K562 (cell line): ENCODE measurements around the gene ZNF48. TPM values are rescaled to one million over a fixed set of nuclear protein-coding genes. Genes with fewer than 3 reads are reported as not detected.
A peak's percentile ranks its signal among the peaks of the same experiment; 100 is the strongest.

Source experiments
- BHLHE40 ChIP-seq: IDR thresholded peaks from 2 replicates; pipeline ENCODE4 v1.6.1; 2011; ENCODE audit warnings: low read length, improper control_type of control experiment
- NCOA6 ChIP-seq: fragments of 450-650 bp; IDR thresholded peaks from 2 replicates; pipeline ENCODE4 v1.6.1; 2017; ENCODE audit warnings: mild to moderate bottlenecking
- NR4A1 ChIP-seq, 2 experiments: fragments of 250-450 bp in 1 of 2; fragments of 450-650 bp in 1 of 2; sonication (Bioruptor Pico) in 1 of 2; IDR thresholded peaks; 2 replicates each; pipeline versions ENCODE4 v1.4.0 to v1.6.1; 2016 to 2020; ENCODE audit warnings: mild to moderate bottlenecking in 2 of 2, missing compliant biosample characterization in 1 of 2, missing genetic modification characterization in 1 of 2, moderate library complexity in 1 of 2
- PPARD ChIP-seq: fragments of 250-450 bp; sonication (Bioruptor Pico); IDR thresholded peaks from 2 replicates; pipeline ENCODE4 v1.8.0; 2022; ENCODE audit warnings: inconsistent platforms, mild to moderate bottlenecking, moderate library complexity
- PYGO2 ChIP-seq: fragments of 450-650 bp; IDR thresholded peaks from 2 replicates; pipeline ENCODE4 v1.6.1; 2016; ENCODE audit warnings: mild to moderate bottlenecking, missing genetic modification characterization, moderate library complexity, missing compliant biosample characterization
- TBL1XR1 ChIP-seq, 2 experiments: IDR thresholded peaks; 2 replicates each; pipeline ENCODE4 v1.6.1; 2012; ENCODE audit warnings: improper control_type of control experiment in 2 of 2, low read length in 2 of 2, mild to moderate bottlenecking in 1 of 2
- TEAD4 ChIP-seq, 2 experiments: sonication (generic) in 1 of 2; formaldehyde crosslinking in 1 of 2; IDR thresholded peaks; 2 replicates each; pipeline versions ENCODE4 v1.6.1 to v1.8.0; 2012 to 2022; ENCODE audit warnings: borderline replicate concordance in 1 of 2, inconsistent platforms in 1 of 2, low read length in 1 of 2, mild to moderate bottlenecking in 1 of 2, missing genetic modification reagents in 1 of 2
- THRB ChIP-seq: fragments of 450-650 bp; formaldehyde crosslinking; conservative IDR thresholded peaks from 2 replicates; pipeline ENCODE4 v1.4.0; 2022; ENCODE audit warnings: mild to moderate bottlenecking, missing genetic modification characterization
- ZKSCAN8 ChIP-seq: fragments of 200-800 bp; sonication (Bioruptor generic); IDR thresholded peaks from 2 replicates; pipeline ENCODE4 v1.6.1; 2016; ENCODE audit warnings: missing genetic modification characterization, missing compliant biosample characterization
- polyA plus RNA-seq, 8 experiments: library from polyadenylated mRNA; depleted of rRNA in 4 of 8; stranded (reverse) in 5 of 8; unstranded in 3 of 8; fragments of >200 nt; fragmentation: Nextera tagmentation in 2 of 8; fragmentation: Illumina TruSeq in 1 of 8; extraction: Ambion mirVana in 2 of 8; extraction: Trizol in 1 of 8; gene quantifications; 2 replicates each; pipeline versions ENCODE4 v1.2.1 to v1.2.3, GENCODE V29; 2011 to 2014; ENCODE audit warnings: inconsistent platforms in 1 of 8, missing spikeins in 1 of 8
- total RNA-seq, 7 experiments: library from RNA; depleted of rRNA in 6 of 7; stranded (reverse); fragments of >200 nt in 6 of 7; fragmentation: Illumina TruSeq in 2 of 7; extraction: Trizol in 2 of 7; gene quantifications; 2 replicates each; pipeline versions ENCODE4 v1.2.1 to v1.2.3, GENCODE V29; 2011 to 2021; ENCODE audit warnings: low replicate concordance in 1 of 7
- TF ChIP-seq, protein P1 (sequence below): sonication (generic); formaldehyde crosslinking; IDR thresholded peaks from 2 replicates; pipeline ENCODE4 v1.8.0; 2022; ENCODE audit warnings: mild to moderate bottlenecking, missing genetic modification reagents
- TF ChIP-seq, protein P2 (sequence below): fragments of 250-450 bp; sonication (Bioruptor Pico); IDR thresholded peaks from 2 replicates; pipeline ENCODE4 v1.5.1; 2021; ENCODE audit warnings: mild to moderate bottlenecking
- TF ChIP-seq, protein P3 (sequence below): fragments of 250-450 bp; sonication (Bioruptor Pico); IDR thresholded peaks from 2 replicates; pipeline ENCODE4 v1.6.1; 2021; ENCODE audit warnings: mild to moderate bottlenecking
- TF ChIP-seq, protein P4 (sequence below): fragments of 450-650 bp; IDR thresholded peaks from 2 replicates; pipeline ENCODE4 v1.6.1; 2014; ENCODE audit warnings: low read depth, mild to moderate bottlenecking, moderate library complexity, borderline replicate concordance

The ZNF48 gene
- total and polyA plus RNA-seq, 9 of the 15 experiments (the other 6 are each of a cell fraction or from before 2014, with no cell fraction given) = 0.38 to 11.6 (median 4.7) TPM

GRCh38 chr16:30446203-30446595 lies 51.0 kb downstream of the ZNF48 start (continued):
- TF ChIP-seq, protein P1, sequence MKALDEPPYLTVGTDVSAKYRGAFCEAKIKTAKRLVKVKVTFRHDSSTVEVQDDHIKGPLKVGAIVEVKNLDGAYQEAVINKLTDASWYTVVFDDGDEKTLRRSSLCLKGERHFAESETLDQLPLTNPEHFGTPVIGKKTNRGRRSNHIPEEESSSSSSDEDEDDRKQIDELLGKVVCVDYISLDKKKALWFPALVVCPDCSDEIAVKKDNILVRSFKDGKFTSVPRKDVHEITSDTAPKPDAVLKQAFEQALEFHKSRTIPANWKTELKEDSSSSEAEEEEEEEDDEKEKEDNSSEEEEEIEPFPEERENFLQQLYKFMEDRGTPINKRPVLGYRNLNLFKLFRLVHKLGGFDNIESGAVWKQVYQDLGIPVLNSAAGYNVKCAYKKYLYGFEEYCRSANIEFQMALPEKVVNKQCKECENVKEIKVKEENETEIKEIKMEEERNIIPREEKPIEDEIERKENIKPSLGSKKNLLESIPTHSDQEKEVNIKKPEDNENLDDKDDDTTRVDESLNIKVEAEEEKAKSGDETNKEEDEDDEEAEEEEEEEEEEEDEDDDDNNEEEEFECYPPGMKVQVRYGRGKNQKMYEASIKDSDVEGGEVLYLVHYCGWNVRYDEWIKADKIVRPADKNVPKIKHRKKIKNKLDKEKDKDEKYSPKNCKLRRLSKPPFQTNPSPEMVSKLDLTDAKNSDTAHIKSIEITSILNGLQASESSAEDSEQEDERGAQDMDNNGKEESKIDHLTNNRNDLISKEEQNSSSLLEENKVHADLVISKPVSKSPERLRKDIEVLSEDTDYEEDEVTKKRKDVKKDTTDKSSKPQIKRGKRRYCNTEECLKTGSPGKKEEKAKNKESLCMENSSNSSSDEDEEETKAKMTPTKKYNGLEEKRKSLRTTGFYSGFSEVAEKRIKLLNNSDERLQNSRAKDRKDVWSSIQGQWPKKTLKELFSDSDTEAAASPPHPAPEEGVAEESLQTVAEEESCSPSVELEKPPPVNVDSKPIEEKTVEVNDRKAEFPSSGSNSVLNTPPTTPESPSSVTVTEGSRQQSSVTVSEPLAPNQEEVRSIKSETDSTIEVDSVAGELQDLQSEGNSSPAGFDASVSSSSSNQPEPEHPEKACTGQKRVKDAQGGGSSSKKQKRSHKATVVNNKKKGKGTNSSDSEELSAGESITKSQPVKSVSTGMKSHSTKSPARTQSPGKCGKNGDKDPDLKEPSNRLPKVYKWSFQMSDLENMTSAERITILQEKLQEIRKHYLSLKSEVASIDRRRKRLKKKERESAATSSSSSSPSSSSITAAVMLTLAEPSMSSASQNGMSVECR = no peak
- TF ChIP-seq, protein P2, sequence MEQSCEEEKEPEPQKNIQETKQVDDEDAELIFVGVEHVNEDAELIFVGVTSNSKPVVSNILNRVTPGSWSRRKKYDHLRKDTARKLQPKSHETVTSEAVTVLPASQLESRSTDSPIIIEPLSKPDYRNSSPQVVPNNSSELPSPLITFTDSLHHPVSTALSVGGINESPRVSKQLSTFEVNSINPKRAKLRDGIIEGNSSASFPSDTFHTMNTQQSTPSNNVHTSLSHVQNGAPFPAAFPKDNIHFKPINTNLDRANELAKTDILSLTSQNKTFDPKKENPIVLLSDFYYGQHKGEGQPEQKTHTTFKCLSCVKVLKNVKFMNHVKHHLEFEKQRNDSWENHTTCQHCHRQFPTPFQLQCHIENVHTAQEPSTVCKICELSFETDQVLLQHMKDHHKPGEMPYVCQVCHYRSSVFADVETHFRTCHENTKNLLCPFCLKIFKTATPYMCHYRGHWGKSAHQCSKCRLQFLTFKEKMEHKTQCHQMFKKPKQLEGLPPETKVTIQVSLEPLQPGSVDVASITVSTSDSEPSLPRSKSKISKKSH (CRISPR knock-in tag) = no peak
- no peak for TF ChIP-seq PPARD
- no peak for TF ChIP-seq NR4A1 (CRISPR knock-in tag; IDR thresholded peaks at IDR 0.05)
- no peak for TF ChIP-seq NR4A1 (tag; IDR thresholded peaks at IDR 0.05)
- no peak for TF ChIP-seq NCOA6
- TF ChIP-seq BHLHE40 = no peak
- TF ChIP-seq TBL1XR1 (IDR thresholded peaks at IDR 0.05; ENCODE audit: low read length in 2 of 2) = no peak
- TF ChIP-seq TEAD4 (IDR thresholded peaks at IDR 0.05; ENCODE audit: low read length) = no peak
- TF ChIP-seq TEAD4 (CRISPR knock-in tag; IDR thresholded peaks at IDR 0.05; ENCODE audit: borderline replicate concordance) = no peak
- no peak for TF ChIP-seq THRB
- no peak for TF ChIP-seq PYGO2 (tag)
- TF ChIP-seq ZKSCAN8 (CRISPR knock-in tag) = 0 out of 2 replicates have a peak, but pooled peaks have one; percentile 10
- TF ChIP-seq, protein P3, sequence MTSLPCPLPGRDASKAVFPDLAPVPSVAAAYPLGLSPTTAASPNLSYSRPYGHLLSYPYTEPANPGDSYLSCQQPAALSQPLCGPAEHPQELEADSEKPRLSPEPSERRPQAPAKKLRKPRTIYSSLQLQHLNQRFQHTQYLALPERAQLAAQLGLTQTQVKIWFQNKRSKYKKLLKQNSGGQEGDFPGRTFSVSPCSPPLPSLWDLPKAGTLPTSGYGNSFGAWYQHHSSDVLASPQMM (CRISPR knock-in tag) = no peak
- TF ChIP-seq, protein P4, sequence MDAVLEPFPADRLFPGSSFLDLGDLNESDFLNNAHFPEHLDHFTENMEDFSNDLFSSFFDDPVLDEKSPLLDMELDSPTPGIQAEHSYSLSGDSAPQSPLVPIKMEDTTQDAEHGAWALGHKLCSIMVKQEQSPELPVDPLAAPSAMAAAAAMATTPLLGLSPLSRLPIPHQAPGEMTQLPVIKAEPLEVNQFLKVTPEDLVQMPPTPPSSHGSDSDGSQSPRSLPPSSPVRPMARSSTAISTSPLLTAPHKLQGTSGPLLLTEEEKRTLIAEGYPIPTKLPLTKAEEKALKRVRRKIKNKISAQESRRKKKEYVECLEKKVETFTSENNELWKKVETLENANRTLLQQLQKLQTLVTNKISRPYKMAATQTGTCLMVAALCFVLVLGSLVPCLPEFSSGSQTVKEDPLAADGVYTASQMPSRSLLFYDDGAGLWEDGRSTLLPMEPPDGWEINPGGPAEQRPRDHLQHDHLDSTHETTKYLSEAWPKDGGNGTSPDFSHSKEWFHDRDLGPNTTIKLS = no peak
